Heart left ventricle (tissue), 16 donors: ENCODE results near the gene CFAP73. TPM values are rescaled to one million over a fixed set of nuclear protein-coding genes. Genes with fewer than 3 reads are reported as not detected.
A peak's percentile ranks its signal among the peaks of the same experiment; 100 is the strongest.

ENCODE experiments used
- ATAC-seq, 4 donors: fragments of 200-7000 bp; cut with Tn5 transposase; one replicate each; pipeline ENCODE4 v1.9.1; 2020 to 2022; ENCODE audit warnings: moderate library complexity in 4 of 4, mild to moderate bottlenecking in 3 of 4, moderate number of reproducible peaks in 1 of 4
- DNase-seq, 5 donors: peaks; one replicate each; pipeline ENCODE4 v3.0.0-alpha.2; 2020
- H3K27ac ChIP-seq, 12 donors: fragments of 200-600 bp; sonication (generic) in 4 of 12; one replicate each; pipeline versions ENCODE4 v1.5.0 to v1.8.0; 2016 to 2022; ENCODE audit warnings: mild to moderate bottlenecking in 2 of 12
- H3K27me3 ChIP-seq, 9 donors: fragments of 200-600 bp; sonication (generic) in 2 of 9; one replicate each; pipeline versions ENCODE4 v1.5.1 to v1.8.0; 2016 to 2022; ENCODE audit warnings: mild to moderate bottlenecking in 3 of 9
- H3K36me3 ChIP-seq, 9 donors: fragments of 200-600 bp; sonication (generic) in 2 of 9; one replicate each; pipeline versions ENCODE4 v1.5.0 to v1.8.0; 2018 to 2022; ENCODE audit warnings: mild to moderate bottlenecking in 2 of 9
- H3K4me1 ChIP-seq, 12 donors: fragments of 200-600 bp; sonication (generic) in 4 of 12; one replicate each; pipeline versions ENCODE4 v1.5.0 to v1.8.0; 2016 to 2022; ENCODE audit warnings: mild to moderate bottlenecking in 3 of 12
- H3K4me3 ChIP-seq, 12 donors: fragments of 200-600 bp; sonication (generic) in 4 of 12; one replicate each; pipeline versions ENCODE4 v1.5.0 to v1.8.0; 2017 to 2022; ENCODE audit warnings: mild to moderate bottlenecking in 9 of 12, moderate library complexity in 4 of 12
- H3K9me3 ChIP-seq, 12 donors: fragments of 200-600 bp; sonication (generic) in 4 of 12; one replicate each; pipeline versions ENCODE4 v1.5.0 to v1.8.0; 2016 to 2022; ENCODE audit warnings: mild to moderate bottlenecking in 1 of 12
- CTCF ChIP-seq, 12 donors: fragments of 200-600 bp; sonication (generic) in 4 of 12; IDR thresholded peaks; one replicate each; pipeline versions ENCODE4 v1.5.0 to v1.8.0; 2018 to 2022; ENCODE audit warnings: antibody characterized with exemption in 12 of 12, mild to moderate bottlenecking in 5 of 12
- POLR2A ChIP-seq, 2 donors: fragments of 450-650 bp; IDR thresholded peaks; one replicate each; pipeline ENCODE4 v1.6.1; 2017; ENCODE audit warnings: antibody characterized with exemption in 2 of 2, mild to moderate bottlenecking in 2 of 2, moderate library complexity in 2 of 2
- WGBS, 4 donors: extraction: QIAGEN DNeasy Blood & Tissue Kit in 2 of 4; methylation state at CpG; one replicate each; pipeline versions ENCODE4 v1.1.5 to v1.1.7; 2013 to 2018; 5-methylcytosine and 5-hydroxymethylcytosine counted together
- intact Hi-C, 10 donors: fragments of 100-400 bp; cut with DNase I; formaldehyde crosslinking; loops; one replicate each; pipeline versions ENCODE4 v1.11.1 to v1.14.2; 2022
- polyA plus RNA-seq, 2 donors: library from polyadenylated mRNA; stranded (reverse); fragments of 200-250 nt; gene quantifications; one replicate each; pipeline ENCODE4 v1.2.3, GENCODE V29; 2013
- total RNA-seq, 9 donors: library from RNA; depleted of rRNA in 2 of 9; stranded (reverse); fragments of >200 nt in 2 of 9; fragmentation: NEBNext Ultra II Directional in 3 of 9; extraction: Animal tissue kit (Norgen Biotek cat#: 25700) in 3 of 9; gene quantifications; one replicate each; pipeline versions ENCODE4 v1.1.0 to v1.2.4, GENCODE V29; 2016 to 2023
- donor health status: ischemic (EF 13 %, LVEDD 7.1; RV severe dilation, severe dysfunction).
- donor health status: healthy with polysubstance abuse.
- donor health status: DM: no; HTN: yes; CAD: no.
- donor health status: DM: no; HTN: no; CAD: no.
- donor health status: ischemic (EF 25% LVEDD 6.9; RV normal size, moderate dysfunction).
- donor health status: ischemic (EF 25% LVEDD 5.7; RV mildly dilated, moderate dysfunction).
- donor health status: healthy.
- donor health status: DM: yes; HTN: yes; CAD: no.
- donor health status: ischemic (EF 35%, LVEDD 5.7; RV mildly dilated, moderate dysfunction).
- donor health status: nonischemic (EF 11% LVEDD 7.7; RV severe dilation, severe dysfunction).
- donor health status: DM: yes; HTN: yes; CAD: no.
- donor health status: PGD.
- donor health status: ischemic (EF 29% LVEDD 5.4; RV normal size, mild dysfunction).
- donor health status: nonischemic (EF 23%, LVEDD 6.1; RV moderate dilation, normal function).

CFAP73 gene
- total and polyA plus RNA-seq, 11 donors = 0.04 to 0.11 TPM; not detected in 9

- intact Hi-C loops = no loop called here
- peaks cover 6 to 43% (median 13%) of the 10 kb centered on the region in 9 donors for H3K27me3 ChIP-seq
- H3K27ac ChIP-seq = no peak overlapping the region
- DNase-seq (no peak), ATAC-seq (no peak)
- WGBS, 4 donors = 5 to 12% (median 5%) methylated on average over 12 to 43 of the region's 43 CpGs
- H3K4me3 ChIP-seq = peak overlapping the region in 1 of 12 donors; percentile 33
- H3K4me1 ChIP-seq = peaks cover 0 to 5% (median 0%) of the 10 kb centered on the region in 12 donors
- TF ChIP-seq POLR2A (IDR thresholded peaks at IDR 0.05) (no peak), CTCF (IDR thresholded peaks at IDR 0.05) (no peak)
- no peaks in the 10 kb centered on the region for H3K36me3 ChIP-seq
- H3K9me3 ChIP-seq = no peaks in the 10 kb centered on the region
Measured at GRCh38 chr12:113103756-113104450, 45.6 kb upstream of the CFAP73 start.

GRCh38 chr12:113104953-113105510 lies 44.5 kb upstream of the CFAP73 start:
- DNase-seq (no peak), ATAC-seq (no peak)
- WGBS, 4 donors = 61 to 67% (median 64%) methylated on average over 13 of the region's 13 CpGs
- Histone ChIP-seq H3K4me3 (no peak overlapping the region), H3K4me1 (peaks cover 0 to 5% (median 0%) of the 10 kb centered on the region in 12 donors), H3K36me3 (no peaks in the 10 kb centered on the region), H3K27ac (no peak overlapping the region), H3K9me3 (no peaks in the 10 kb centered on the region), H3K27me3 (peaks cover 6 to 35% (median 13%) of the 10 kb centered on the region in 9 donors)
- no peak for TF ChIP-seq CTCF (IDR thresholded peaks at IDR 0.05)
- TF ChIP-seq POLR2A (IDR thresholded peaks at IDR 0.05) = no peak
- intact Hi-C loops = no loop called here

- peaks cover 0 to 5% (median 0%) of the 10 kb centered on the region in 12 donors for H3K4me1 ChIP-seq
- no peaks in the 10 kb centered on the region for H3K36me3 ChIP-seq
- peaks cover 6 to 33% (median 13%) of the 10 kb centered on the region in 9 donors for H3K27me3 ChIP-seq
- H3K27ac ChIP-seq = no peak overlapping the region
- TF ChIP-seq POLR2A (IDR thresholded peaks at IDR 0.05) = no peak
- DNase-seq (no peak), ATAC-seq (no peak)
- no peaks in the 10 kb centered on the region for H3K9me3 ChIP-seq
- WGBS, 4 donors = 79 to 84% (median 81%) methylated on average over 12 to 15 of the region's 15 CpGs
- intact Hi-C loops = no loop called here
- no peak overlapping the region for H3K4me3 ChIP-seq
Measured at GRCh38 chr12:113105606-113106271, 43.8 kb upstream of the CFAP73 start.

- intact Hi-C loops = no loop called here
- no peaks in the 10 kb centered on the region for H3K36me3 ChIP-seq
- H3K27ac ChIP-seq = no peak overlapping the region
- DNase-seq = no peak
- H3K9me3 ChIP-seq = no peaks in the 10 kb centered on the region
- no peak for TF ChIP-seq CTCF (IDR thresholded peaks at IDR 0.05)
- TF ChIP-seq POLR2A (IDR thresholded peaks at IDR 0.05) = no peak
- no peak for ATAC-seq
- H3K4me1 ChIP-seq = peaks cover 0 to 5% (median 0%) of the 10 kb centered on the region in 12 donors
- no peak overlapping the region for H3K4me3 ChIP-seq
- peaks cover 6 to 32% (median 13%) of the 10 kb centered on the region in 9 donors for H3K27me3 ChIP-seq
- WGBS, 4 donors = 75 to 82% (median 76%) methylated on average over 1 of the region's 1 CpG
Measured at GRCh38 chr12:113106361-113106760, 43.2 kb upstream of the CFAP73 start.
